Stomach (tissue), 4 donors: ENCODE measurements around the gene RPL18.

Experiments used
- CTCF ChIP-seq, 7 experiments: fragments of 450-650 bp in 4 of 7; fragments of 200-600 bp in 3 of 7; sonication (generic) in 3 of 7; IDR thresholded peaks; one replicate each; pipeline ENCODE4 v1.5.1; 2016 to 2019; ENCODE audit warnings: antibody characterized with exemption in 7 of 7, control low read depth in 2 of 7, mild to moderate bottlenecking in 1 of 7
- EP300 ChIP-seq: sonication (generic); formaldehyde crosslinking; IDR thresholded peaks from one replicate; pipeline ENCODE4 v1.6.1; 2017; ENCODE audit warnings: antibody characterized with exemption
- POLR2A ChIP-seq, 4 donors: fragments of 450-650 bp; IDR thresholded peaks; one replicate each; pipeline ENCODE4 v1.6.1; 2016; ENCODE audit warnings: antibody characterized with exemption in 4 of 4, control low read depth in 2 of 4, mild to moderate bottlenecking in 1 of 4, moderate library complexity in 1 of 4
- POLR2AphosphoS5 ChIP-seq, 3 donors: sonication (generic); formaldehyde crosslinking; IDR thresholded peaks; one replicate each; pipeline ENCODE4 v1.6.1; 2016; ENCODE audit warnings: antibody characterized with exemption in 3 of 3

- TF ChIP-seq POLR2AphosphoS5 (IDR thresholded peaks at IDR 0.05) (no peak), CTCF (IDR thresholded peaks at IDR 0.05) (no peak), POLR2A (IDR thresholded peaks at IDR 0.05) (no peak), EP300 (no peak)
These were observed 15.0 kb upstream of the RPL18 start for GRCh38 chr19:48634036-48634342.
